K562 (cell line): Measurements from ENCODE around the gene ATP6V1F.
A peak's percentile ranks its signal among the peaks of the same experiment; 100 is the strongest.

Experiments used
- JUND ChIP-seq, 2 experiments: IDR thresholded peaks; 2 replicates in 1 of 2; 3 replicates in 1 of 2; pipeline ENCODE4 v1.6.1; 2011; ENCODE audit warnings: borderline replicate concordance in 2 of 2, low read depth in 2 of 2, low read length in 2 of 2, improper control_type of control experiment in 1 of 2, missing biosample characterization in 1 of 2, missing genetic modification characterization in 1 of 2, missing genetic modification reagents in 1 of 2
- MAX ChIP-seq: sonication (generic); formaldehyde crosslinking; IDR thresholded peaks from 2 replicates; pipeline ENCODE4 v1.9.0; 2022; ENCODE audit warnings: mild to moderate bottlenecking, missing genetic modification reagents
- MBD2 ChIP-seq: sonication (generic); IDR thresholded peaks from 2 replicates; pipeline ENCODE4 v1.6.1; 2016; ENCODE audit warnings: low read depth, borderline replicate concordance
- MED1 ChIP-seq: sonication (generic); formaldehyde crosslinking; IDR thresholded peaks from 2 replicates; pipeline ENCODE4 v1.8.1; 2023; ENCODE audit warnings: missing genetic modification reagents, borderline replicate concordance
- PML ChIP-seq: IDR thresholded peaks from 2 replicates; pipeline ENCODE4 v1.6.1; 2012; ENCODE audit warnings: low read length, inconsistent platforms
- POLR2AphosphoS5 ChIP-seq: IDR thresholded peaks from 2 replicates; pipeline ENCODE4 v1.6.1; 2011; ENCODE audit warnings: mild to moderate bottlenecking, low read depth, low read length, moderate library complexity; ENCODE audit not compliant: control insufficient read depth, insufficient read depth
- TCF7 ChIP-seq: sonication (generic); IDR thresholded peaks from 2 replicates; pipeline ENCODE4 v1.6.1; 2016; ENCODE audit warnings: antibody characterized with exemption, borderline replicate concordance
- YBX1 ChIP-seq: fragments of 450-650 bp; IDR thresholded peaks from 2 replicates; pipeline ENCODE4 v1.7.1; 2016; ENCODE audit warnings: mild to moderate bottlenecking
- ZFP1 ChIP-seq: fragments of 450-650 bp; formaldehyde crosslinking; IDR thresholded peaks from 2 replicates; pipeline ENCODE4 v1.4.0; 2020; ENCODE audit warnings: mild to moderate bottlenecking, mixed read lengths
- ZNF76 ChIP-seq: fragments of 250-450 bp; sonication (Bioruptor Pico); IDR thresholded peaks from 2 replicates; pipeline ENCODE4 v1.4.0; 2020; ENCODE audit warnings: mild to moderate bottlenecking, moderate library complexity, borderline replicate concordance

GRCh38 chr7:128879939-128880746 is 17.5 kb downstream of the ATP6V1F start:
- TF ChIP-seq YBX1: no peak
- TF ChIP-seq MED1: no peak
- TF ChIP-seq MBD2: no peak
- no peak; the same call in 1 of the 2 replicates for TF ChIP-seq MAX
- no peak for TF ChIP-seq TCF7
- TF ChIP-seq POLR2AphosphoS5: no peak
- TF ChIP-seq ZFP1 (CRISPR knock-in tag): no peak
- TF ChIP-seq PML: no peak
- no peak for TF ChIP-seq ZNF76 (CRISPR knock-in tag)
- peak; percentile 49; the same call in 1 of the 2 replicates for TF ChIP-seq JUND (IDR thresholded peaks at IDR 0.05; ENCODE audit: borderline replicate concordance, low read depth, low read length)
- no peak; the same call in 2 of the 3 replicates for TF ChIP-seq JUND (tag; IDR thresholded peaks at IDR 0.05; ENCODE audit: borderline replicate concordance, low read depth, low read length)
